ENCODE results near the gene CFAP45. TPM values are rescaled to one million over a fixed set of nuclear protein-coding genes. Genes with fewer than 3 reads are reported as not detected.

CFAP45 gene
- total and polyA plus RNA-seq, 9 of the 15 experiments (the other 6 are each of a cell fraction or from before 2014, with no cell fraction given), result 0.65 to 2.4 (median 1.5) TPM

GRCh38 chr1:159924025-159924790, 24.2 kb upstream of the CFAP45 start:
- peak overlapping the region; percentile 100 for H3K27ac ChIP-seq (ENCODE audit: extremely low read depth, low read depth, low read length)
- intact Hi-C loops (cut with micrococcal nuclease), result loop anchor here (1.0 to 10.0 kb wide), 3 partner anchors 24 to 341 kb away; partner anchors contain the start of genes CFAP45 and DCAF8
- peaks cover 28 to 70% of the 10 kb centered on the region in 2 experiments for H3K4me1 ChIP-seq (replicated peaks in 1 of 2; ENCODE audit: control insufficient read depth in 2 of 2, insufficient read depth in 2 of 2, low read length in 2 of 2)
- no peaks in the 10 kb centered on the region for H3K9me3 ChIP-seq (replicated peaks; ENCODE audit: control insufficient read depth, insufficient read depth, low read depth, low read length)
- peak overlapping the region; percentile 72 for H3K4me3 ChIP-seq
- in situ Hi-C loops (cut with MboI), result no loop called here
- peak overlapping the region; percentile 65 for H2AFZ ChIP-seq (ENCODE audit: low read depth, low read length)
- 0% methylated on average over 11 of the region's 31 CpGs for WGBS (ENCODE audit: insufficient coverage, low coverage, missing lambda C conversion rate)
- BruUV-seq (replicated peaks), result TSS peak; percentile 35
- H3K9ac ChIP-seq (ENCODE audit: insufficient read depth in 1 of 2, low read depth in 2 of 2, low read length in 2 of 2), result peak overlapping the region; percentile 93 to 99
- peak overlapping the region; percentile 94 for H3K4me2 ChIP-seq (ENCODE audit: insufficient read depth, low read length)
- peaks cover 12% of the 10 kb centered on the region for H3K9me1 ChIP-seq (ENCODE audit: control insufficient read depth, insufficient read depth, low read length)
- POLR2A ChIA-PET, result interaction anchor here (0.5 to 4.2 kb wide), 14 partner anchors 9 to 271 kb away, joined by 3 to 35 read pairs (median 4); partner anchors contain the start of gene DUSP23
- ATAC-seq (peak; percentile 72), DNase-seq (ENCODE audit: extremely low read depth in 1 of 4, low spot score in 3 of 4) (peak; percentile 91 to 97 (median 94)), FAIRE-seq (no peak)
- H4K20me1 ChIP-seq (replicated peaks; ENCODE audit: control insufficient read depth, insufficient read depth, low read length), result peaks cover 39% of the 10 kb centered on the region; the same call in 1 of the 2 replicates
- CTCF ChIA-PET (ENCODE audit: low intra/inter-chr PET ratio), result no interaction called here
- H3K27me3 ChIP-seq (ENCODE audit: control insufficient read depth in 2 of 2, insufficient read depth in 2 of 2, low read length in 2 of 2), result no peaks in the 10 kb centered on the region
- H3K79me2 ChIP-seq (ENCODE audit: control insufficient read depth, insufficient read depth, low read length), result peaks cover 62% of the 10 kb centered on the region
- H3K36me3 ChIP-seq (ENCODE audit: control insufficient read depth, insufficient read depth, low read length), result peaks cover 40% of the 10 kb centered on the region
- TF ChIP-seq ZNF449 (CRISPR knock-in tag; IDR thresholded peaks at IDR 0.05) (no peak), SAFB (IDR thresholded peaks at IDR 0.05; ENCODE audit: borderline replicate concordance, low read depth, low read length) (no peak), CEBPB (tag; IDR thresholded peaks at IDR 0.05) (no peak), SIN3A (IDR thresholded peaks at IDR 0.05; ENCODE audit: borderline replicate concordance in 2 of 2, control insufficient read depth in 1 of 2, low read depth in 2 of 2, low read length in 2 of 2) (no peak), JUNB (CRISPR knock-in tag; conservative IDR thresholded peaks at IDR 0.05) (peak; percentile 75; the same call in 1 of the 2 replicates), NCOA6 (IDR thresholded peaks at IDR 0.05) (no peak)
- TF ChIP-seq, protein P1, sequence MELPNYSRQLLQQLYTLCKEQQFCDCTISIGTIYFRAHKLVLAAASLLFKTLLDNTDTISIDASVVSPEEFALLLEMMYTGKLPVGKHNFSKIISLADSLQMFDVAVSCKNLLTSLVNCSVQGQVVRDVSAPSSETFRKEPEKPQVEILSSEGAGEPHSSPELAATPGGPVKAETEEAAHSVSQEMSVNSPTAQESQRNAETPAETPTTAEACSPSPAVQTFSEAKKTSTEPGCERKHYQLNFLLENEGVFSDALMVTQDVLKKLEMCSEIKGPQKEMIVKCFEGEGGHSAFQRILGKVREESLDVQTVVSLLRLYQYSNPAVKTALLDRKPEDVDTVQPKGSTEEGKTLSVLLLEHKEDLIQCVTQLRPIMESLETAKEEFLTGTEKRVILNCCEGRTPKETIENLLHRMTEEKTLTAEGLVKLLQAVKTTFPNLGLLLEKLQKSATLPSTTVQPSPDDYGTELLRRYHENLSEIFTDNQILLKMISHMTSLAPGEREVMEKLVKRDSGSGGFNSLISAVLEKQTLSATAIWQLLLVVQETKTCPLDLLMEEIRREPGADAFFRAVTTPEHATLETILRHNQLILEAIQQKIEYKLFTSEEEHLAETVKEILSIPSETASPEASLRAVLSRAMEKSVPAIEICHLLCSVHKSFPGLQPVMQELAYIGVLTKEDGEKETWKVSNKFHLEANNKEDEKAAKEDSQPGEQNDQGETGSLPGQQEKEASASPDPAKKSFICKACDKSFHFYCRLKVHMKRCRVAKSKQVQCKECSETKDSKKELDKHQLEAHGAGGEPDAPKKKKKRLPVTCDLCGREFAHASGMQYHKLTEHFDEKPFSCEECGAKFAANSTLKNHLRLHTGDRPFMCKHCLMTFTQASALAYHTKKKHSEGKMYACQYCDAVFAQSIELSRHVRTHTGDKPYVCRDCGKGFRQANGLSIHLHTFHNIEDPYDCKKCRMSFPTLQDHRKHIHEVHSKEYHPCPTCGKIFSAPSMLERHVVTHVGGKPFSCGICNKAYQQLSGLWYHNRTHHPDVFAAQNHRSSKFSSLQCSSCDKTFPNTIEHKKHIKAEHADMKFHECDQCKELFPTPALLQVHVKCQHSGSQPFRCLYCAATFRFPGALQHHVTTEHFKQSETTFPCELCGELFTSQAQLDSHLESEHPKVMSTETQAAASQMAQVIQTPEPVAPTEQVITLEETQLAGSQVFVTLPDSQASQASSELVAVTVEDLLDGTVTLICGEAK (IDR thresholded peaks at IDR 0.05), result no peak
- TF ChIP-seq, protein P1 (CRISPR knock-in tag; IDR thresholded peaks at IDR 0.05), result no peak
- TF ChIP-seq, protein P2, sequence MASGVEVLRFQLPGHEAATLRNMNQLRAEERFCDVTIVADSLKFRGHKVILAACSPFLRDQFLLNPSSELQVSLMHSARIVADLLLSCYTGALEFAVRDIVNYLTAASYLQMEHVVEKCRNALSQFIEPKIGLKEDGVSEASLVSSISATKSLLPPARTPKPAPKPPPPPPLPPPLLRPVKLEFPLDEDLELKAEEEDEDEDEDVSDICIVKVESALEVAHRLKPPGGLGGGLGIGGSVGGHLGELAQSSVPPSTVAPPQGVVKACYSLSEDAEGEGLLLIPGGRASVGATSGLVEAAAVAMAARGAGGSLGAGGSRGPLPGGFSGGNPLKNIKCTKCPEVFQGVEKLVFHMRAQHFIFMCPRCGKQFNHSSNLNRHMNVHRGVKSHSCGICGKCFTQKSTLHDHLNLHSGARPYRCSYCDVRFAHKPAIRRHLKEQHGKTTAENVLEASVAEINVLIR (CRISPR knock-in tag; IDR thresholded peaks at IDR 0.05), result no peak

All from K562 (cell line).